Measurements from ENCODE around the gene RBBP5.

- TF ChIP-seq POLR2A (IDR thresholded peaks at IDR 0.05) = no peak
- TF ChIP-seq, protein P1, sequence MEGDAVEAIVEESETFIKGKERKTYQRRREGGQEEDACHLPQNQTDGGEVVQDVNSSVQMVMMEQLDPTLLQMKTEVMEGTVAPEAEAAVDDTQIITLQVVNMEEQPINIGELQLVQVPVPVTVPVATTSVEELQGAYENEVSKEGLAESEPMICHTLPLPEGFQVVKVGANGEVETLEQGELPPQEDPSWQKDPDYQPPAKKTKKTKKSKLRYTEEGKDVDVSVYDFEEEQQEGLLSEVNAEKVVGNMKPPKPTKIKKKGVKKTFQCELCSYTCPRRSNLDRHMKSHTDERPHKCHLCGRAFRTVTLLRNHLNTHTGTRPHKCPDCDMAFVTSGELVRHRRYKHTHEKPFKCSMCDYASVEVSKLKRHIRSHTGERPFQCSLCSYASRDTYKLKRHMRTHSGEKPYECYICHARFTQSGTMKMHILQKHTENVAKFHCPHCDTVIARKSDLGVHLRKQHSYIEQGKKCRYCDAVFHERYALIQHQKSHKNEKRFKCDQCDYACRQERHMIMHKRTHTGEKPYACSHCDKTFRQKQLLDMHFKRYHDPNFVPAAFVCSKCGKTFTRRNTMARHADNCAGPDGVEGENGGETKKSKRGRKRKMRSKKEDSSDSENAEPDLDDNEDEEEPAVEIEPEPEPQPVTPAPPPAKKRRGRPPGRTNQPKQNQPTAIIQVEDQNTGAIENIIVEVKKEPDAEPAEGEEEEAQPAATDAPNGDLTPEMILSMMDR (IDR thresholded peaks at IDR 0.05) = no peak
Observed at GRCh38 chr1:205061227-205061626, 60.6 kb downstream of the RBBP5 start.

Measured in testis (tissue), 2 donors.